PC-3 (cell line): ENCODE results near the gene IGIP. TPM values are rescaled to one million over a fixed set of nuclear protein-coding genes. Genes with fewer than 3 reads are reported as not detected.

Source experiments
- ATAC-seq: fragments of 200-7000 bp; cut with Tn5 transposase; 2 replicates; pipeline ENCODE4 v1.9.1; 2020; ENCODE audit warnings: mild to moderate bottlenecking, moderate library complexity
- BruUV-seq: library from RNA; stranded (reverse); fragments of 400-500 nt; replicated peaks from 2 replicates; lab custom pipeline; 2021; lab: Mats Ljungman, UMichigan
- CTCF ChIA-PET: fragments of 300-600 bp; sonication (Branson Sonifier 250); formaldehyde crosslinking; loops from one replicate; lab custom pipeline; 2022; ENCODE audit warnings: antibody characterized with exemption; lab: Charles Lee
- POLR2A ChIA-PET: fragments of 300-600 bp; sonication (Branson Sonifier 250); formaldehyde crosslinking; loops from one replicate; lab custom pipeline; 2022; ENCODE audit warnings: antibody characterized with exemption; ENCODE audit not compliant: unreplicated experiment; lab: Charles Lee
- DNase-seq: peaks from one replicate; pipeline ENCODE4 v3.0.0-alpha.2; 2015
- H2AFZ ChIP-seq: fragments of 300-600 bp; sonication (generic); 2 replicates; pipeline ENCODE4 v1.6.0; 2016; ENCODE audit warnings: antibody characterized with exemption, low read length
- H3F3A ChIP-seq: fragments of 300-600 bp; sonication (generic); one replicate; pipeline ENCODE4 v1.6.0; 2017; ENCODE audit warnings: antibody characterized with exemption, low read length, control low read depth, mild to moderate bottlenecking; ENCODE audit not compliant: unreplicated experiment
- H3K27ac ChIP-seq: fragments of 300-600 bp; sonication (generic); 2 replicates; pipeline ENCODE4 v1.5.1; 2016; ENCODE audit warnings: mild to moderate bottlenecking, low read length
- H3K27me3 ChIP-seq: fragments of 300-600 bp; sonication (generic); 2 replicates; pipeline ENCODE4 v1.6.1; 2016; ENCODE audit warnings: low read length, mixed read lengths
- H3K36me3 ChIP-seq: fragments of 300-600 bp; sonication (generic); 2 replicates; pipeline ENCODE4 v1.6.1; 2016; ENCODE audit warnings: low read depth, mixed run types, low read length, mixed read lengths
- H3K4me1 ChIP-seq: fragments of 300-600 bp; sonication (generic); 2 replicates; pipeline ENCODE4 v1.5.1; 2016; ENCODE audit warnings: low read length; ENCODE audit not compliant: insufficient read depth
- H3K4me2 ChIP-seq: fragments of 300-600 bp; sonication (generic); 2 replicates; pipeline ENCODE4 v1.6.0; 2016; ENCODE audit warnings: low read length
- H3K4me3 ChIP-seq: fragments of 300-600 bp; sonication (generic); 2 replicates; pipeline ENCODE4 v1.5.1; 2016; ENCODE audit warnings: mild to moderate bottlenecking, low read length, mixed read lengths
- H3K79me2 ChIP-seq: fragments of 300-600 bp; sonication (generic); 2 replicates; pipeline ENCODE4 v1.6.1; 2017; ENCODE audit warnings: low read length, mixed read lengths
- H3K9ac ChIP-seq: fragments of 300-600 bp; sonication (generic); 2 replicates; pipeline ENCODE4 v1.6.0; 2016; ENCODE audit warnings: mild to moderate bottlenecking, low read length
- H3K9me2 ChIP-seq: fragments of 300-600 bp; sonication (generic); replicated peaks from 2 replicates; pipeline ENCODE4 v1.6.1; 2016; ENCODE audit warnings: mixed run types, low read length, mixed read lengths
- H3K9me3 ChIP-seq: fragments of 300-600 bp; sonication (generic); 2 replicates; pipeline ENCODE4 v1.6.1; 2016; ENCODE audit warnings: low read length, mixed read lengths
- H4K20me1 ChIP-seq: fragments of 300-600 bp; sonication (generic); 2 replicates; pipeline ENCODE4 v1.6.1; 2016; ENCODE audit warnings: low read length, mixed read lengths
- EZH2 ChIP-seq: fragments of 300-600 bp; sonication (generic); IDR thresholded peaks from one replicate; pipeline ENCODE4 v1.6.1; 2017; ENCODE audit warnings: antibody characterized with exemption, mild to moderate bottlenecking, low read length; ENCODE audit not compliant: unreplicated experiment
- EZH2phosphoT487 ChIP-seq: fragments of 300-600 bp; sonication (generic); IDR thresholded peaks from 2 replicates; pipeline ENCODE4 v1.6.1; 2018; ENCODE audit warnings: mild to moderate bottlenecking, antibody characterized with exemption, low read length, borderline replicate concordance
- intact Hi-C: fragments of 100-400 bp; cut with micrococcal nuclease; formaldehyde crosslinking; loops from 2 replicates; pipeline ENCODE4 v1.9.0; 2023
- total RNA-seq: library from RNA; depleted of rRNA; stranded (reverse); fragments of >200 nt; gene quantifications from 2 replicates; pipeline ENCODE4 v1.2.3, GENCODE V29; 2014
- TF ChIP-seq, protein P1 (sequence below): fragments of 300-600 bp; sonication (generic); conservative IDR thresholded peaks from 2 replicates; pipeline ENCODE4 v1.5.1; 2017; ENCODE audit warnings: antibody characterized with exemption, low read depth, mild to moderate bottlenecking, low read length

The IGIP gene
- total RNA-seq, 1 experiment from 2014 or later = 1.3 TPM

DNA sequence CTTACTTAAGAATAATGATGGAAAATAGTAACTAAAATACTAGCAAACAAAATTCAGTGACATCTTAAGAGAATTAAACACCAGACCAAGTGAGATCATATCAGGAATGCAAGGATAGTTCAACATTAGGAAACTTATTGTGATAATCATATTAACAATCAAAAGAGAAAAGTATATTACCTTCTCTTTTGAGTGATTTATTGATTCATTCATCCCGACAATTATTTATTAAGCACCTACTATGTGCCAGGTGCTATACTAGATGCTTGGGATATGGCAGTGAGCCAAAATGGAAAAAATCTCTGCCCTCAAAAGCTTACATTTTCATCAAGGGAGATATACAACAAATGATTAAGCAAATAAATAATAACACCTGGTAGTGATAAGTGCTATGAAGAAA lies 35.5 kb upstream of the IGIP start:
- H3F3A ChIP-seq = no peaks in the 10 kb centered on the region
- peaks cover 16% of the 10 kb centered on the region; the same call in 1 of the 2 replicates for H3K9me3 ChIP-seq
- ChIA-PET CTCF (no interaction called here), POLR2A (no interaction called here)
- no peaks in the 10 kb centered on the region for H3K4me1 ChIP-seq
- no peak overlapping the region for H3K4me3 ChIP-seq
- no peak overlapping the region for H3K4me2 ChIP-seq
- no TSS peak for BruUV-seq
- H3K9me2 ChIP-seq = no peaks in the 10 kb centered on the region
- H2AFZ ChIP-seq = no peak overlapping the region
- intact Hi-C loops = no loop called here
- H3K27me3 ChIP-seq = peaks cover 27% of the 10 kb centered on the region; the same call in 1 of the 2 replicates
- DNase-seq (no peak), ATAC-seq (no peak)
- H3K9ac ChIP-seq = no peak overlapping the region
- no peaks in the 10 kb centered on the region for H4K20me1 ChIP-seq
- no peaks in the 10 kb centered on the region for H3K36me3 ChIP-seq
- TF ChIP-seq EZH2 = no peak
- TF ChIP-seq, protein P1, sequence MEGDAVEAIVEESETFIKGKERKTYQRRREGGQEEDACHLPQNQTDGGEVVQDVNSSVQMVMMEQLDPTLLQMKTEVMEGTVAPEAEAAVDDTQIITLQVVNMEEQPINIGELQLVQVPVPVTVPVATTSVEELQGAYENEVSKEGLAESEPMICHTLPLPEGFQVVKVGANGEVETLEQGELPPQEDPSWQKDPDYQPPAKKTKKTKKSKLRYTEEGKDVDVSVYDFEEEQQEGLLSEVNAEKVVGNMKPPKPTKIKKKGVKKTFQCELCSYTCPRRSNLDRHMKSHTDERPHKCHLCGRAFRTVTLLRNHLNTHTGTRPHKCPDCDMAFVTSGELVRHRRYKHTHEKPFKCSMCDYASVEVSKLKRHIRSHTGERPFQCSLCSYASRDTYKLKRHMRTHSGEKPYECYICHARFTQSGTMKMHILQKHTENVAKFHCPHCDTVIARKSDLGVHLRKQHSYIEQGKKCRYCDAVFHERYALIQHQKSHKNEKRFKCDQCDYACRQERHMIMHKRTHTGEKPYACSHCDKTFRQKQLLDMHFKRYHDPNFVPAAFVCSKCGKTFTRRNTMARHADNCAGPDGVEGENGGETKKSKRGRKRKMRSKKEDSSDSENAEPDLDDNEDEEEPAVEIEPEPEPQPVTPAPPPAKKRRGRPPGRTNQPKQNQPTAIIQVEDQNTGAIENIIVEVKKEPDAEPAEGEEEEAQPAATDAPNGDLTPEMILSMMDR = no peak
- H3K79me2 ChIP-seq = no peaks in the 10 kb centered on the region
- H3K27ac ChIP-seq = no peak overlapping the region

GRCh38 chr5:140093179-140093578 lies 32.6 kb upstream of the IGIP start:
- BruUV-seq = no TSS peak
- no peak for ATAC-seq
- CTCF ChIA-PET = no interaction called here

DNA sequence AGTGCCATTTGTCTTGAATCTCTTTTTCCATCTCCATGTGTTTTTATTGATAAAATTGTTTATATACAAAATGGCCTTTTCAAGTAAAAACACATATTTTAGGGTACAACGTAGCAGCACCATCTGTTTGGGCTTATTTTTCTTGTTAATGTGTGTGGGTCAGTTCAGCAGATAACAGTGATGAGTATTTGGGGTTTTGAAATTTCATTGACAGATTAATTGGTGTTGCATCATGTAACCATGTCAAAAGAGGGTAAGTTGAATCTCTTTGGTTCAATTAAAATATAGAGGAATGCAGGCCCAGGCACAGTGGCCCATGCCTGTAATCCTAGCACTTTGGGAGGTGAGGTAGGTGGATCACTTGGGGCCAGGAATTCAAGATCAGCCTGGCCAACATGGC lies 31.9 kb upstream of the IGIP start:
- Histone ChIP-seq H3K79me2 (no peaks in the 10 kb centered on the region), H3K27me3 (peaks cover 22% of the 10 kb centered on the region; the same call in 1 of the 2 replicates), H3K27ac (no peak overlapping the region), H4K20me1 (no peaks in the 10 kb centered on the region), H3K9me2 (no peaks in the 10 kb centered on the region), H3F3A (no peaks in the 10 kb centered on the region), H3K9ac (no peak overlapping the region), H3K4me3 (no peak overlapping the region), H3K4me1 (no peaks in the 10 kb centered on the region), H2AFZ (no peak overlapping the region), H3K36me3 (no peaks in the 10 kb centered on the region), H3K4me2 (no peak overlapping the region), H3K9me3 (peaks cover 16% of the 10 kb centered on the region; the same call in 1 of the 2 replicates)
- DNase-seq (no peak), ATAC-seq (no peak)
- no TSS peak for BruUV-seq
- intact Hi-C loops = no loop called here
- TF ChIP-seq EZH2phosphoT487 (no peak), EZH2 (no peak)
- TF ChIP-seq, protein P1 = no peak
- CTCF ChIA-PET = no interaction called here
- POLR2A ChIA-PET = no interaction called here

More at GRCh38 chr5:140093179-140093578, 32.6 kb upstream of the IGIP start:
- Histone ChIP-seq H3K9ac (no peak overlapping the region), H3K4me3 (no peak overlapping the region), H3K9me3 (peaks cover 16% of the 10 kb centered on the region; the same call in 1 of the 2 replicates), H3K36me3 (no peaks in the 10 kb centered on the region), H3F3A (no peaks in the 10 kb centered on the region), H3K79me2 (no peaks in the 10 kb centered on the region), H3K9me2 (no peaks in the 10 kb centered on the region), H3K4me1 (no peaks in the 10 kb centered on the region), H3K4me2 (no peak overlapping the region), H4K20me1 (no peaks in the 10 kb centered on the region), H2AFZ (no peak overlapping the region), H3K27ac (no peak overlapping the region), H3K27me3 (peaks cover 22% of the 10 kb centered on the region; the same call in 1 of the 2 replicates)
- TF ChIP-seq, protein P1 = no peak
- TF ChIP-seq EZH2 (no peak), EZH2phosphoT487 (no peak)
- POLR2A ChIA-PET = no interaction called here
- DNase-seq = no peak
- intact Hi-C loops = no loop called here
